Limb (tissue), 2 donors: Measurements from ENCODE around the gene UNC5A.
A peak's percentile ranks its signal among the peaks of the same experiment; 100 is the strongest.

Experiments
- DNase-seq, 2 donors: peaks; one replicate each; pipeline ENCODE4 v3.0.0-alpha.2; 2016; ENCODE audit errors: extremely low spot score in 2 of 2

Gene UNC5A

DNA sequence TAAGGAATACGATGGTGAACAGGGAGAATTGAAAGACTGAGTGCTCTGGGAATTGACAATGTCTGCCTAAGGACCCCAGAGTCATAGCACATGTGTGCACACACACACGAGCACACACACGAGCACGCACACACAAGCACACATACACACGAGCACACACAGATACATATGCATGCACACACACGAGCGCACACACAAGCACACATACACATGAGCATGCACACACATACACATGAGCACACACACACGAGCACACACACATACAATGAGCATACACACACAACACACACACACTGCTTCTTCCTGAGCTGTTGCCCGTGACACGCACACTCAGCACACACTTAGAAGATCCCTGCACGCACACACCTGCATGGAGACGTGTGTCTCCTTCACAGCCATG is 10.9 kb upstream of the UNC5A start:
- DNase-seq: no peak

DNA sequence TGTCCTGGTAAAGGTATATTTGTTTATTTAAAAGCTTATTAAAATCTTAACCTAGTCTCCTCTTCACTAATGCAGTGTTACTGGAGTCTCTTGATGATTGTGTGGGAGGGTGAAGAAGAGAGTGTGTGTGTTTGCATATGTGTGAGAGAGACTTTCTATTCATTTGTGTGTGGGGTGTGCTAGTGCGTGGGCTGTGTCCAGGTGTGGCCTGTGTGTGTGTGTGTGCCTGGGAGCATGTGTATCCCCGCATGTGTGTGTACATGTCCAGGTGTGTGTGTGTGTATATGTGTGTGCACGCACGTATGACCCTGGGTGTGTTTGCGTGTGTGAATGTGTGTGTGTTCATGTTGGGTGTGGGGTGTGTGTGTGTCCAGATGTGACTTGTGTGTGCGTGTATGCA is 10.3 kb upstream of the UNC5A start:
- DNase-seq: no peak

DNA sequence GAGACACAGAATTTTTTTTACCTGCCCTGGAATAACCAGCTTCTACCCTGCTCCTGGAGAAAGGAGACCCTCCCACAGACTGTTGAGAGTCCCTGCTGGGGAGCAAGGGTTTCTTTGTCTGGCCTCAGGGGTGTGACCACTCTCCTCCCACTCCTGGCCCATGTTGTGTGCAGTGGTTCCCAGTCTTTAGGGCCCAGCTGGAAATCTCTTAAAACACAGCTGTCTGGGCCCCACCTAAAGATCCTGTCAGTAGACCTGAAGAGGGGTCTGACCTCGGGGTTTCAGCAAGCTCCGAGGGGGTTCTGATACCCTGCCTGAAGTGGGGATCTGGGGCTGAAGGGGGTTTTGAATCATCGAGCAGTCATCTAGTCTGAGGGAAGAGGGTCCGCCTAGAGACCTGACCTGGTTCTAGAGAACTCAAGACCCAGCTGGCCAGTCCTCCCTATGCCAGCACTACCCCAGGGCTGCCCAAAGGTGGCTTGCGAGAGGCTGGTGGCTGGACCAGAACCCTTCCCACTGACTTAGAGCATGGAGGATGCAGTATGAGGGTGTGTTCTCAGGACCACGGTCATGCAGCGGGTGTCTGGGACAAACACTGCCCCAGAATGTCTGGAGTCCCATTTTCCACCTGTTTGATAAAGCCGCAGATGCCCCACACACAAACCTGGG is 8.1 kb upstream of the UNC5A start:
- no peak for DNase-seq

DNA sequence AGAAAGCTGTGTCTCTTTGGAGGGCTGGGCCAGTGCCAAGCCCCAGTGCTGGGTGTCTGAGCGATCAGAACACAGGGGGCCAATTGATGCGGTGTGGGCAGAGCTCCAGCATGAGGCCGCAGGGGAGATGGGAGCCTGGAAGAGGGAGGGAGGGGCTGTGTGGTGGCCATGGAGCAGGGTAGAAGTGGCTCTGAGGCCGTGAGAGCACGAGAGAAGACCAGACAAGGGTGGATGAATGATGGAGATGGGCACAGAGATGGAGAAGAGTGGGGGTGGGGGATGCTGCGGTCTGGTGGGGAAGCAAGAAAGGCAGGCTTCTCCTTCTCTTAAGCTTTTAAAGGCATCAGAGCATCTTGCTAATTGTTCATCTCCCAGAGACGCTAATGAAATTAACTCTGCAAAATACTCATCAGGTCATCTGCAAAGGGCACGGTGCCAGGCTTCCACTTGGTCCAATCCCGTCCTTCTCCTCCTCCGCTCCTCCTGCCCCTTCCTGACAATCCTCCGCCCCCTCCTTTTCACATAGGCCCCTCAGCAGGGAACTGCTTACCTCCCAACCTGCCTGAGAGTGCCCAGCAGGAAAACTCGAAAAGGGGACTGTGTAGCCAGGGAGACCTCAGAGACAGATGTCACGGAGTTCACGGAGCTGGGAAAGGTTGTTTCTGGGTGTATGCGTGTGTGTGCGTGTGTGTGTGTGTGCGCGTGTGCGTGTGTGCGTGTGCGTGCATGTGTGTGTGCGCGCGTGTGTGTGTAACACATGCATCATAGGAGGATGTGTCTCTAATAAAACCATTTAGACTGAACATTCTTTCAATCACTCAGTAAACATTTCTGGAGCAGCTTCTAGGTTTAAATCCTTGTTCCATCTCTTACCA is 7.1 kb upstream of the UNC5A start:
- DNase-seq: no peak

- DNase-seq: peak in 1 of 2 donors; percentile 58
Measured at GRCh38 chr5:176803943-176804498, 6.3 kb upstream of the UNC5A start.

DNA sequence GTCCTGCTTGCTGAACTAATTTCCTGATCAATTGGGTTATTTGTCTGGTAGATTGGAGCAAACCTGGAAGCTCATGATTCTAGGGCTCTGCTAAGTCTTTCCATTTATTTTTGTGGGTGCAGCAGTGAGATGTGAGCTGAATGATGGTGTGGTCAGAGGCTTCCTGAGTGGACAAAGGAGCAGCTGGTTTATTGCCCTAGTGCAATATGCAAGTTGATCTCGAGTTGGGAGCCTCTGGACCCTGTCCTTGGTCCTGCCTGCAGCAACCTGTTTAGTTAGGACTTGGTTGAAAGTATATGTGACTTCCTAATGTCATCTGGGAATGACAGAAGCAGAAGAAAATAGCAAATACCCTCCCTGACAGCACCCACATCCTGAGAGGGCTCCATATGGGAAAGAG is 4.2 kb upstream of the UNC5A start:
- no peak for DNase-seq

- DNase-seq: no peak
Measured at GRCh38 chr5:176809544-176810080, 747 bp upstream of the UNC5A start.

- no peak for DNase-seq
Measured at GRCh38 chr5:176810687-176811501, 535 bp downstream of the UNC5A start.

GRCh38 chr5:176812269-176813259 is 2.2 kb downstream of the UNC5A start:
- peak in 1 of 2 donors; percentile 61 for DNase-seq

GRCh38 chr5:176813587-176814312 is 3.4 kb downstream of the UNC5A start:
- no peak for DNase-seq

DNA sequence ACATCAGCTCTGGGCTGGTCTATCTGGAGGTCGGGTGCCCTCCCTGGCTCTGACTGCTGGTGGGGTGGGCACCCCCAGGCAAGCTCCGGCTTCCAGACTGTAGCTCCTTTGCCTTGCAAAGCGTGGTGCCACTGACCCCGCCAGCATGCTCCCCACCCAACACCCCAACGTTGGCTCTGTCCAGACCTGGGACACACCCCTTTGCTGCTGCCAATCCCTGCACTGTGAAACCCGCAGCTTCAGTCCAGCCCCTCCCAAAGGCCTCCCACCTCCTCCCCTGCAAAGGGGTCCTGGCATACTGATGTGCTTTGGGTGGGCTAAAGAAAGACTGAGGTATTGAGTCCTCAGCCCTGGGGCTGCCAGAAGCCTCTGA is 3.9 kb downstream of the UNC5A start:
- no peak for DNase-seq

DNA sequence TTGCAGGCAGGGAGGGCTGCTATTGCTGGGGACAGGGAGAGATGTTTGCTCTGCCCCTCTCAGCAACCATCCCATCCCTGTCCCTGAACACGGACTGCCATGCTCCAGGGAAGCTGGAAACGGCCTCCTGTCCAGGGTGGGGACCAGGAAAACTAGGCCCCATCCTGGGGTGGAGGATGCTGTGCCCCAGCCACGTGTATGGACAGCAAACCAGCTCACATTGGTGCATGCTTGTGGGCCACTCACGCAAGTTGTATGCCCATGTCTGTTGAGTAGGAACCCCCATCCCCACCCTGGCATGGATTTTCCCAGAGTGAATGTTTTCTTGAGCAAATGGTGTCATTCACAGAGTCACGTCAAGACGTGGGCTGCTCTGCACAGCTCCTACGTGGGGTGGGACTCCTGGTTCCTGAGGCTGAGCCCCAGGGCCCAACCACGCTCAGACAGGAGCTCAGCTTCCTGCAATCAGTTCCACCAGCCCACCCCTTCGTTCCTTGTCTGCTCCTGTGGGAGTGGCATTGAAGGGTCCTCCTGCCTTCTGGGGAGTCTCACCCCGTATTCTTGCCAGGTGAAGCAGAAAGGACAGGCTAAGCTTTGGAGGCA is 4.6 kb downstream of the UNC5A start:
- no peak for DNase-seq

DNA sequence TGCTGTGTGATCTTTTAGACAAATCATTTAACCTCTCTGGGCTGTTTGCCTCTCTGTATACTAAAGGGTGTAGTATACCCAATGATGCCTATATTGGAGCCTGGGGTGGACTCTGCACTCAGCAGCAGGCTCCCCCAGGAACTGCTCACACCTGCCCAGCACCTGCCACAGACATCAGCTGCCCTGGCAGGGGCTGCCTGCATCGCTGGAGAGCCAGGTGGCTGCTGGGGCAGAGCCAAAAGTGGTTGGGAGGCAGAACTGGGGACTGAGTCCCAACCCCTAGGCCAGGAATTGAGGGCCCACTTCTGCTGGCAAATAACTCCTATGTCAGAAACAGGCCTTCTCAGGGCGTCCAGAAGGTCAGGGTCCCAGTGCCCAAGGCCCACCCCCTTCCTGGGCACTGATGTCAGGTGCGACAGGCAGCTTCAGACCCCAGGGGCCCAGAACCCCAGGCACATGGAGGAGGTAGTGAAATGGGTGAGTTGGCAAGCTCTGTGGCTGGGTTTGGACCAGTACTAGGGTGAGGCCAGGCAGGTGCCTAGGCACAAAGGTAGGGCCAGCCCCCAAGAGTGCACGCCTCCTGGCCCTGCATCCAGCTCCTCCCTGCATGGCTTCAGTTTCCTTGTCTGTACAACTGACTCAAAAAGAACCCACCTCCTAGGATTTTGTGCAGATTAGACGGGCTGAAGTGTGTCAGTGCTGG is 5.8 kb downstream of the UNC5A start:
- DNase-seq: no peak

DNA sequence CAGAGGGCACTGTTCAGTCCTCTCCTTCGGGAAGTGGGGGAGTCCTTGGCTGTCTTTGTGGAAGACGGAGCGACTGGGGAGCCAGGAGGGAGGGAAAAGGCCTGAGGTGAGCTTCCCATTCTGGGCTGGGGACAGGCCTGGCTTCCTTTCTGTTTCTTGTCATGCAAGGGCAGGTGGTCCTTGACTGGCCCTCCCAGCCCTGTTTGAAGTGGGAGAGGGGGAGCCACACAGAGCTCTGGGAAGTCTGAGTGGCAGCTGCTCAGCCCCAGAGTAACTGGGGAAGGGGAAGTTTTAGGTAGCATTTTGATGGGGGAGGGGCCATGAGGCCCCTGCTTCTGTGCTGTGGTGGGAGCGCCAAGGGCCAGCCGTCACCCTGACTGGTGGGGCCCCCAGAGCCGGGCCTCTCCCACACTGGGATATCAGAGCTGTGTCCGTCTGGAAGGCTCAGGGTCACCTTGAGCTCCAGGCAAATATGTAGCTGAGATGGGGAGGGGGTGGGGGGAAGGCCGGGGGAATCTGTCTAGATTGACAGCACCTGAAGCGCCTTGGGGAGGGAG is 6.5 kb downstream of the UNC5A start:
- no peak for DNase-seq

DNA sequence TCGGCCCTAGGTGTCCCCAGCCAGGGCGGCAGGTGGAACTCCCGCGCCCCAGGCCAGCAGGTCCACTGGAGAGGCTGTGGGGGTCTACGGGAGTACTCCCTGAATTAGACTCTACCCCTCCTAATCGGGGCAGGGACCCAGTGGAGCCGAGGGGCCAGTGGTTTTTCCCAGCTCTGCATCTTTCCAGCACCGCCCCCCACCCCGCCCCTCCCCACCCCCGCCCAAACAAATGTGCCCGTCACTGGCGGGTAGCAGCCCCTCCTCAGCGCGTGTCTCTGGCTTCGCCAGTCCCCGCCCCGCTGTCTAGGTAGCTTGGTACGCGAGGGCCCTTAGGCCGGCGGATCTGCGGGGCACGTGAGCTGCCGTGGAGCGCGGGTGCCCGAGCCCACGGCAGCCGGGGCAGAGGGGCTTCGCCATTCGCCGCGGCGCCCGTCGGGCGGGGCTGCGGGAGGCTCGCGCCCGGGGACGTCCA is 7.0 kb downstream of the UNC5A start:
- no peak for DNase-seq

- peak in 1 of 2 donors; percentile 59 for DNase-seq
Measured at GRCh38 chr5:176817841-176818377, 7.5 kb downstream of the UNC5A start.

DNA sequence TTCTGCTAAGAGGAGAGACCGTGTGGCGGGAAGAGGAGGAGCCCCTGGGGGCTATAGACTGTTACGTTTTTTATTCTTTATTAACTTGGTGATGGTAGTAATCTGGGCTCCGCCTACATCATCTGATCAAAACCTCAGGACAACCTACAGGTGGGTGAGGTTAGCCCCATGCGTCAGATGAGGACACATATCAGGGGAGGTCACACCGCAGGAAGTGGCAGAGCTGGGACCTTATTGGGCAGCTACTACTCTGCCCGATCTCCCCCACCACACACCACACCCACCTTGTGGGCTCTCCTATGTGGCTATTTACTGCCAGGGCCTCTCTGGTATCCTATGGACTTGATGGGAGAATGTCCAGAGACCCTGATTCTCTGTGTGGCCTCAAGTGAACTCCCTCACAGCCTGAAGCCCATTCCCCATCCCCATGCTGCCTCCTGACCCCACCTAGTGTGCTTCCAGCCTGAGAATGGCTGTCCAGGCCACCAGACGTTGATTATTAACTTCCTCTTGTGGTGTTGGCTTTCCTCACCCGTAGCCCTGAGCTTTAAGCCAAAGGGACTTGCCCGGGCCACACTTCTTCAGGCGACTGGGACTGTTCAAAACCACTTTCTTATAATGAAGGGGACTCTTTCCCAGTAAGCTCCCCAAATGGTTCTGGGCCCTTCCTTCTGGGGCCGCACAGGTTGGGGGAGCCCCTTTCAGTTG is 8.2 kb downstream of the UNC5A start:
- no peak for DNase-seq
